SK-N-SH treated with all-trans-retinoic acid at 6 μM for 48 hours (cell line): Measurements from ENCODE around the gene PIGZ.

Experiments used
- ATAC-seq: fragments of 200-7000 bp; cut with Tn5 transposase; 3 replicates; pipeline ENCODE4 v1.9.1; 2020; ENCODE audit warnings: mild to moderate bottlenecking, moderate library complexity
- ARNTL ChIP-seq: fragments of 450-650 bp; formaldehyde crosslinking; IDR thresholded peaks from 2 replicates; pipeline ENCODE4 v1.5.0; 2020; ENCODE audit warnings: low read depth, mild to moderate bottlenecking, moderate library complexity, borderline replicate concordance
- BACH2 ChIP-seq: fragments of 250-450 bp; sonication (Bioruptor Pico); IDR thresholded peaks from 2 replicates; pipeline ENCODE4 v1.9.0; 2021; ENCODE audit warnings: mild to moderate bottlenecking, borderline replicate concordance
- CREB5 ChIP-seq: fragments of 250-450 bp; sonication (Bioruptor Pico); IDR thresholded peaks from 2 replicates; pipeline ENCODE4 v1.5.1; 2020; ENCODE audit warnings: low read depth, mild to moderate bottlenecking, moderate library complexity
- CSDC2 ChIP-seq: fragments of 250-450 bp; sonication (Bioruptor Pico); IDR thresholded peaks from 2 replicates; pipeline ENCODE4 v1.5.0; 2020; ENCODE audit warnings: mild to moderate bottlenecking, moderate library complexity
- CSRNP3 ChIP-seq: fragments of 250-450 bp; sonication (Bioruptor Pico); IDR thresholded peaks from 2 replicates; pipeline ENCODE4 v1.5.1; 2021; ENCODE audit warnings: mild to moderate bottlenecking, moderate library complexity
- ESRRG ChIP-seq: fragments of 250-450 bp; sonication (Bioruptor Pico); IDR thresholded peaks from 2 replicates; pipeline ENCODE4 v1.6.1; 2021; ENCODE audit warnings: mild to moderate bottlenecking
- GLIS3 ChIP-seq: fragments of 250-450 bp; sonication (Bioruptor Pico); IDR thresholded peaks from 2 replicates; pipeline ENCODE4 v1.5.0; 2020; ENCODE audit warnings: mild to moderate bottlenecking, moderate library complexity
- ISL1 ChIP-seq: fragments of 250-450 bp; sonication (Bioruptor Pico); IDR thresholded peaks from 2 replicates; pipeline ENCODE4 v2.1.2; 2022; ENCODE audit warnings: mild to moderate bottlenecking, moderate library complexity
- PATZ1 ChIP-seq: fragments of 250-450 bp; sonication (Bioruptor Pico); IDR thresholded peaks from 2 replicates; pipeline ENCODE4 v1.8.0; 2020; ENCODE audit warnings: mild to moderate bottlenecking, moderate library complexity, borderline replicate concordance
- POU6F1 ChIP-seq: fragments of 250-450 bp; sonication (Bioruptor Pico); IDR thresholded peaks from 2 replicates; pipeline ENCODE4 v1.8.0; 2021; ENCODE audit warnings: low read depth, mild to moderate bottlenecking, moderate library complexity, borderline replicate concordance
- PPARA ChIP-seq: fragments of 250-450 bp; sonication (Bioruptor Pico); IDR thresholded peaks from 2 replicates; pipeline ENCODE4 v1.5.0; 2020; ENCODE audit warnings: mild to moderate bottlenecking, borderline replicate concordance
- RARB ChIP-seq: fragments of 250-450 bp; sonication (Bioruptor Pico); IDR thresholded peaks from 2 replicates; pipeline ENCODE4 v1.8.0; 2021; ENCODE audit warnings: mild to moderate bottlenecking, moderate library complexity
- SNAI2 ChIP-seq: fragments of 250-450 bp; sonication (Bioruptor Pico); IDR thresholded peaks from 2 replicates; pipeline ENCODE4 v1.5.0; 2020; ENCODE audit warnings: mild to moderate bottlenecking, moderate library complexity
- TCF4 ChIP-seq: fragments of 250-450 bp; sonication (Bioruptor Pico); IDR thresholded peaks from 2 replicates; pipeline ENCODE4 v1.8.0; 2021; ENCODE audit warnings: mild to moderate bottlenecking, moderate library complexity, borderline replicate concordance
- TSHZ2 ChIP-seq: fragments of 250-450 bp; sonication (Bioruptor Pico); IDR thresholded peaks from 2 replicates; pipeline ENCODE4 v1.5.0; 2020; ENCODE audit warnings: mild to moderate bottlenecking, moderate library complexity
- ZC3H10 ChIP-seq: fragments of 250-450 bp; sonication (Bioruptor Pico); IDR thresholded peaks from 2 replicates; pipeline ENCODE4 v1.5.1; 2021; ENCODE audit warnings: mild to moderate bottlenecking, moderate library complexity
- ZFP3 ChIP-seq: fragments of 250-450 bp; sonication (Bioruptor Pico); IDR thresholded peaks from 2 replicates; pipeline ENCODE4 v1.5.0; 2020; ENCODE audit warnings: mild to moderate bottlenecking, moderate library complexity
- ZFP30 ChIP-seq: fragments of 450-650 bp; formaldehyde crosslinking; IDR thresholded peaks from 2 replicates; pipeline ENCODE4 v1.5.0; 2022; ENCODE audit warnings: mild to moderate bottlenecking, moderate library complexity
- ZNF565 ChIP-seq: fragments of 450-650 bp; formaldehyde crosslinking; conservative IDR thresholded peaks from 2 replicates; pipeline ENCODE4 v1.5.0; 2020; ENCODE audit warnings: low read depth, mild to moderate bottlenecking, moderate library complexity
- ZNF70 ChIP-seq: fragments of 450-650 bp; formaldehyde crosslinking; IDR thresholded peaks from 2 replicates; pipeline ENCODE4 v1.5.0; 2020; ENCODE audit warnings: mild to moderate bottlenecking, moderate library complexity
- ZNF8 ChIP-seq: fragments of 450-650 bp; formaldehyde crosslinking; IDR thresholded peaks from 2 replicates; pipeline ENCODE4 v1.5.0; 2020; ENCODE audit warnings: mild to moderate bottlenecking, moderate library complexity

PIGZ gene

GRCh38 chr3:196987022-196987421, 18.4 kb upstream of the PIGZ start:
- TF ChIP-seq RARB (CRISPR knock-in tag) (no peak), CSDC2 (CRISPR knock-in tag) (no peak), TCF4 (CRISPR knock-in tag) (no peak), BACH2 (CRISPR knock-in tag) (no peak), ZFP30 (CRISPR knock-in tag) (no peak), ZNF70 (CRISPR knock-in tag) (no peak), SNAI2 (CRISPR knock-in tag) (no peak), GLIS3 (no peak), ISL1 (CRISPR knock-in tag) (no peak), POU6F1 (CRISPR knock-in tag) (no peak), CSRNP3 (CRISPR knock-in tag) (no peak), ESRRG (no peak), ZNF565 (CRISPR knock-in tag) (no peak), CREB5 (CRISPR knock-in tag) (no peak), TSHZ2 (CRISPR knock-in tag) (no peak), ZFP3 (CRISPR knock-in tag) (no peak), PPARA (no peak)
- no peak for ATAC-seq

GRCh38 chr3:196985954-196986885, 17.6 kb upstream of the PIGZ start:
- TF ChIP-seq ZC3H10 (no peak), CREB5 (CRISPR knock-in tag) (no peak), ZNF565 (CRISPR knock-in tag) (no peak), SNAI2 (CRISPR knock-in tag) (no peak)
- TF ChIP-seq, all 23 proteins: peak for 0
- no peak for ATAC-seq

GRCh38 chr3:196985298-196985697, 16.7 kb upstream of the PIGZ start:
- TF ChIP-seq PPARA: no peak
- TF ChIP-seq ZNF565 (CRISPR knock-in tag): no peak
- TF ChIP-seq ISL1 (CRISPR knock-in tag): no peak
- ATAC-seq: no peak

- ATAC-seq: no peak
- no peak for TF ChIP-seq PATZ1 (CRISPR knock-in tag)
- TF ChIP-seq ZNF8 (CRISPR knock-in tag): no peak
- TF ChIP-seq ARNTL: no peak
- TF ChIP-seq BACH2 (CRISPR knock-in tag): no peak
- no peak for TF ChIP-seq CREB5 (CRISPR knock-in tag)
- no peak for TF ChIP-seq PPARA
- no peak for TF ChIP-seq ESRRG
- no peak for TF ChIP-seq ISL1 (CRISPR knock-in tag)
- TF ChIP-seq POU6F1 (CRISPR knock-in tag): no peak
- TF ChIP-seq ZNF70 (CRISPR knock-in tag): no peak
- no peak for TF ChIP-seq SNAI2 (CRISPR knock-in tag)
These were observed 14.6 kb upstream of the PIGZ start for GRCh38 chr3:196983186-196983585.
